HG03280 (cell line): ENCODE data around the gene CEP20.
"Not testable (repeated sequence)": the region's sequence is repeated elsewhere in the genome, so short reads cannot be mapped to it uniquely, and the experiment has no call there.

Experiments used
- ATAC-seq: cut with Tn5 transposase; IDR thresholded peaks from one replicate; pipeline ENCODE4 v1.9.1; 2021; ENCODE audit warnings: mild to moderate bottlenecking, moderate library complexity; ENCODE audit not compliant: unreplicated experiment

CEP20 gene

DNA sequence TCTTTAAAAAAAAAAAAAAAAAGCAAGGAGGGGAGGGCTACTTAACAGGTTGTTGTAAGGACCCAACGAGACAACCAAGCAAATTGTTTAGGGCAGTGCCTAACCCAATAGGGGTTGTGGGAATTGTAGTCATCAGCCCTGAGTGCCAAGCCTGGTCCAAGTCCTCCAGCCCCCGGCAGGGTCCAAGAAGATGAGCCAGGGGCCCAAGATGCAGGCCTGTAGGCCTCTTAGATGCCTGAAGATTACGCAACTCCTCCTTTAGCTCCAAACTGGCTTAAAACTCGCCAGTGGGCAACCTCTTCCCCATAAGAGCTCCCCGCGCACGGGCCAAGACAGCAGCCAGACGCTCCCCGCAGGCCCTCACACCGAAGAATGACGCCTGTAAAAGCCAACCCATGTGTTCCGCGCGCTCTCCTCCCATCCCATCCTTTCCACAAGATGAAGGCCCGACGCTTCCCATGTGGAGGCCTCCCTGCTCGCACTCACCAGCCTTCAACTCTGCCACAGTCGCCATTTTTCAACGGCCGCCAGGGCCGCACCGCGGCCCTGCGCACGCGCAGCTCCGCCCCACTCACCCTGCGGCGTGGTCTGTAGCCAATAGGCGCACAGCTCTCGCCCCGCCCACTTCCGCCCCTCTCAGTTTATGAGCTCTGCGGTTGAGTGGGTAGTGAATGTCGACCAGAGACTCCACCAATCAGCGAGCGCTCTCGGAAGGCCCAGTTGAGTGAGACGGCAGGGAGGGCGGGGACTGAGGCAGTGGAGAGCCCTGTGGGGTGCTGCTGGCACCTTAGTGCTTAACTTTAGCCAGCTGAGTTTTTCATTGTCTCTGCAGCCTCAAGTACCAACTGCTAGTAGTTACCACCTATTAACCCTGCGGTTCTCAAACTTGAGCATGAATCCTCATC lies at the start of gene CEP20:
TSS of gene CEP20 (minus strand) at position 532 of the 905 bp plus-strand sequence. CDS start at position 514, 18 bp downstream.
- peak; percentile 99 for ATAC-seq

DNA sequence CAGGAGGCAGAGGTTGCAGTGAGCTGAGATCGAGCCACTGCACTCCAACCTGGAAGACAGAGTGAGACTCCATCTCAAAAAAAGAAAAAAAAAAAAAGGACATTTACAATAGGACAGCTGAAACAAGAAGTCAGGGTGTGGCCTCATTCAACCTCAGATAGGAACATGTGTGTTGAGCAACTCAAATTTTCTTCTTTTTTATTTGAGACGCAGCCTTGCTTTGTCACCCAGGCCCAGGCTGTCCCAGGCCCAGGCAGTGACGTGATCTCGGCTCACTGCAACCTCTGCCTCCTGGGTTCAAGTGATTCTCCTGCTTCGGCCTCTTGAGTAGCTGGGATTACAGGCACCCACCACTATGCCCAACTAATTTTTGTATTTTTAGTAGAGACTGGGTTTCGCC lies 48.4 kb upstream of the CEP20 start:
- ATAC-seq: not testable (repeated sequence)

- ATAC-seq: no peak
Measured at GRCh38 chr16:15934991-15935390, 46.6 kb upstream of the CEP20 start.

- no peak for ATAC-seq
Measured at GRCh38 chr16:15933781-15934180, 45.4 kb upstream of the CEP20 start.

DNA sequence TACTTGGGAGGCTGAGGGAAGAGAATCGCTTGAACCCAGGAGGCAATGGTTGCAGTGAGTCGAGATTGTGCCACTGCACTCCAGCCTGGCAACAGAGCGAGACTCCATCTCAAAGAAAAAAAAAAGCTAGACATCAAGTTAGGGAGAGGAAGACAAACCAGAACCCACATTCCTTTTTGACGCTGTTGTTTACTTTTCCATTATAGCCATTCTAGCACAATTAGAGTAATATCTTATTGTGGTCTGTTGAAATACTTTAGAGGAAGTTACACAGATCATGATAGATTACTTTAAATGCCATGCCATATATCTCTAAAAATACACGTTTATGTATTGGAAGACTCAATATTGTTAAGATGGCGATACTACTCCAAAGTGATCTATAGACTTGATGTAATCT lies 44.5 kb upstream of the CEP20 start:
- no peak for ATAC-seq

DNA sequence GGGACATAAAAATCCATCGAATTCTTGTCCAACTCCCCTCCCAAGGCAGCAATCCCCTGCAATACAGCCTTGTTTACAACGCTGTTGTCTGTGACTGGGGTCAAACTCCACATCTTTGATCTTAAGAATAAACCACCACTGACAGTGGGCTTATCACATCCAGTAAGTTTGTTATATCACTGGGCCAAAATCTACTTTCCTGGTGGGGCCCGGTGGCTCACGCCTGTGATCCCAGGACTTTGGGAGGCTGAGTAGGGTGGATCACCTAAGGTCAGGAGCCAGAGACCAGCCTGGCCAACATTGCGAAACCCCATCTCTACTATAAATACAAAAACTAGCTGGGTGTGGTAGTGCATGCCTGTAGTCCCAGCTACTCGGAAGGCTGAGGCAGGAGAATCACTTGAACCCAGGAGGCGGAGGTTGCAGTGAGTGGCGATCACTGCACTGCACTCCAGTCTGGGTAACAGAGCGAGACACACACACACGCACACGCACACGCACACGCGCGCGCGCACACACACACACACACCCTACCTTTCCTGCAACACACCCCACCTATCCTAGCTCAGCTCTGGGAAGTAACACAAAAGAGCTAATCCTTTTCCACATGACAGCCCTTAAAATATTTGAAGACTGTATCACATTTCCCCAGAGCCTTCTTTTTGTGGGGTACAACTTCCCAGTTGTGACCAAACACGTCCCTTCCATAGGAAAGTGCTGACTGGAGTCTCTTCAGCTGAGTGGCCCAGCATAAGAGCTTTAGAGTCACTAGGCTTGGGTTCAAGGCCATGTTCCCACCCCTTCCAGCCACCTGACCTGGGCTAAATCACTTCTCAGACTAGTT lies 40.1 kb upstream of the CEP20 start:
- no peak for ATAC-seq

GRCh38 chr16:15925631-15926030 lies 37.2 kb upstream of the CEP20 start:
- no peak for ATAC-seq

DNA sequence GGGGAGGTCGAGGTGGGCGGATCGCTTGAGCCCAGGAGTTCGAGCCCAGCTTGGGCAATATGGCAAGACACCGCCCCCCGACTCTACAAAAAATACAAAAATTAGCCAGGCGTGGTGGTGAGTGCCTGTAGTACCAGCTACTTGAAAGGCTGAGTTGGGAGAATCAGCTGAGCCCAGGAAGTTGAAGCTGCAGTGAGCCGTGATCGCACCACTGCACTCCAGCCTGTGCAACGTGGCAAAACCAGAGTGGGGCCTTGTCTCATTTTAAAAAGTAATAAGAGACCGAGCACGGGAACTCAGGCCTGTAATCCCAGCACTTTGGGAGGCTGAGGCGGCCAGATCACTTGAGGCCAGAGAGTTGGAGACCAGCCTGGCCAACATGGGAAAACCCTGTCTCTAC lies 36.6 kb upstream of the CEP20 start:
- ATAC-seq: no peak

- ATAC-seq: no peak
Measured at GRCh38 chr16:15919331-15919730, 30.9 kb upstream of the CEP20 start.

DNA sequence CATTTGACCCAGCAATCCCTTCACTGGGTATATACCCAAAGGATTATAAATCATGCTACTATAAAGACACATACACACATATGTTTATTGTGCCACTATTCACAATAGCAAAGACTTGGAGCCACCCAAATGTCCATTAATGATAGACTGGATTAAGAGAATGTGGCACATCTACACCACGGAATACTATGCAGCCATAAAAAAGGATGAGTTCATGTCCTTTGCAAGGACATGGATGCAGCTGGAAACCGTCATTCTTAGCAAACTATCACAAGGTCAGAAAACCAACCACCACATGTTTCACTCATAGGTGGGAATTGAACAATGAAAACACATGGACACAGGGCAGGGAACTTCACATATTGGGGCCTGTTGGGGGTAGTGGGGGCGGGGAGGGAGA lies 29.9 kb upstream of the CEP20 start:
- ATAC-seq: not testable (repeated sequence)

DNA sequence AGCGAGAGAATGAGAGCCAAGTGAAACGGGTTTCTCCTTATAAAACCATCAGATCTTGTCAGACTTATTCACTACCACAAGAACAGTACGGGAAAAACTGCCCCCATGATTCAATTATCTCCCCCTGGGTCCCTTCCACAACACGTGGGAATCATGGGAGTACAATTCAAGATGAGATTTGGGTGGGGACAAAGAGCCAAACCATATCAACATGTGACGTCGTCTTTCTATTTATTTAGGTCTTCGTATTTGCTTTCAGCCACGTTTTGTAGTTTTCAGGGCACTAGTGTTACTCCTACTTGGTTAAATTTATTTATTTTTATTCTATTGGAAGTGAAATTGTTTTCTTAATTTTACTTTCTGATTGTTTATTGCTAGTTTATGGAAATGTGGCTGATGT lies 27.9 kb upstream of the CEP20 start:
- no peak for ATAC-seq

- no peak for ATAC-seq
Measured at GRCh38 chr16:15915555-15916081, 27.2 kb upstream of the CEP20 start.

GRCh38 chr16:15913046-15913698 lies 24.8 kb upstream of the CEP20 start:
- no peak for ATAC-seq

- ATAC-seq: no peak
Measured at GRCh38 chr16:15911198-15911597, 22.8 kb upstream of the CEP20 start.

DNA sequence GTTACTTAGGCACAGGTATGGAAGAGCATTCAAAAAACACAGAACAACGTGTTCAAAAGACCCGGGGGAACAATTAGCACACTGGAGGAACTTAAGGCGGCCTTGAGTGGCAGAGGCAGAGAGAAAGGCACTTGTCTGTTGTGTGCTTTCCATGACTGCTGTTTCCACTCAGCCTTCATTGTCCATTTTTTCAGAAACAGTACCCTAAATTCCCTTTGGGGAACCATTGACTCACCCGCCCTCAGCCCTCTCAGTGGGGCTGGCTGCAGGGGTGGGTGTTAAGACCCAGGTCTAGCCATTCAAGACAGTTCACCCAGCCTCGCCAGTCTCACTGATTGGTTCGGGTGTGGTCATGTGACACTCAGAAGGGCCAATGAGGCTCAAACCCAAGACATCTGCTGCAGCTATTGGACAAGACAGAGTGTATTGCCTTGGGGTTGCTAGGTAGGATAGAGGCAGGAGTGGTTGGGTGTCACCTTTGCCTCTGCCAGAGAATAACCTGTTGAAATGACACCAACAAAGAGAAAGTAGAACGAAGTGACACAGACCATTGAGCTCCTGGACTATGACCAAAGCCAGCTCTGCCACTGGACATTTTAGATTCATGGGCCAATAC lies 19.6 kb upstream of the CEP20 start:
- ATAC-seq: peak; percentile 99

GRCh38 chr16:15906439-15906838 lies 18.0 kb upstream of the CEP20 start:
- no peak for ATAC-seq

GRCh38 chr16:15903960-15904359 lies 15.6 kb upstream of the CEP20 start:
- no peak for ATAC-seq

DNA sequence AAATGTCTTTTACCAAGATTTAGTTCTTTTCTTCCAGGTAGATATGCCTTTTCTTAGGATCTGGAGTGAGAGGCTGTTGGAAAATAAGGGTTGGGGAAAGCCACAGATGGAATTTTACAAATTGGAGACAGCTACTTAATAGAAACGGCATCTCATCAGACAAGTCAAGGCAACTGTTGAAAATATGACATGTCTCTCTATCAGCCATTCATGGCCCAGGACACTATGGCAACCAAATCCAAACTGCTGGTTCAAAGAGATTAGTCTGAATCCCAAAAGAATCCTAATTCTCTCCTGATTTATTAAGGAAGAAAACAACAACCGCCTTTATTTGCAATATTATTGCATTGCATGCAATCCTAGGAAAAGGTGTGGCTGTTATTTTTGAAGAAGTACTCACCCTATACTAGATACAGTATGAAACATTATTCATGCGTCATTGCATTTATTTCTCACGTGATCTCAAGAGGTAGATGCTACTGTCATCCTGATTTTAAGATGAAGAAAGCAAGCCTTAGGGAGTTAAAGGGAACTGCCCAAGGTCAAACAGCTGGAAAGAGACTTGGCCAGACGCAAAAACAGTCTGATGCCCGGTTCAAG lies 12.6 kb upstream of the CEP20 start:
- ATAC-seq: no peak

- no peak for ATAC-seq
Measured at GRCh38 chr16:15900357-15900756, 12.0 kb upstream of the CEP20 start.

- ATAC-seq: no peak
Measured at GRCh38 chr16:15899538-15900100, 11.2 kb upstream of the CEP20 start.
